H1 (cell line): Measurements from ENCODE around the gene KCNQ1. TPM values are rescaled to one million over a fixed set of nuclear protein-coding genes. Genes with fewer than 3 reads are reported as not detected.
A peak's percentile ranks its signal among the peaks of the same experiment; 100 is the strongest.

ENCODE experiments used
- CHD7 ChIP-seq: fragments of 300-600 bp; sonication (generic); IDR thresholded peaks from 2 replicates; pipeline ENCODE4 v1.7.1; 2012; ENCODE audit warnings: low read length, moderate library complexity, mild to moderate bottlenecking, inconsistent platforms; ENCODE audit not compliant: insufficient replicate concordance
- CTBP2 ChIP-seq: IDR thresholded peaks from 2 replicates; pipeline ENCODE4 v1.7.0; 2011; ENCODE audit warnings: borderline replicate concordance, mild to moderate bottlenecking, moderate library complexity, mixed read lengths, low read length; ENCODE audit not compliant: insufficient read depth, insufficient read length
- CTCF ChIP-seq, 3 experiments: IDR thresholded peaks; 1 replicate in 2 of 3; 2 replicates in 1 of 3; pipeline versions ENCODE4 v1.5.1 to v1.6.1; 2011; ENCODE audit warnings: low read length in 3 of 3, mild to moderate bottlenecking in 3 of 3, inconsistent platforms in 2 of 3, low read depth in 1 of 3, moderate library complexity in 1 of 3; ENCODE audit not compliant: insufficient read depth in 1 of 3; ENCODE audit errors: control extremely low read depth in 1 of 3
- HDAC6 ChIP-seq: IDR thresholded peaks from one replicate; pipeline ENCODE4 v1.7.1; 2012; ENCODE audit warnings: low read depth, mild to moderate bottlenecking, inconsistent platforms, low read length, moderate library complexity
- RAD21 ChIP-seq, 2 experiments: IDR thresholded peaks in 1 of 2; conservative IDR thresholded peaks in 1 of 2; 2 replicates each; pipeline ENCODE4 v1.6.1; 2011; ENCODE audit warnings: low read depth in 2 of 2, low read length in 2 of 2, improper control_type of control experiment in 1 of 2, inconsistent platforms in 1 of 2, mild to moderate bottlenecking in 1 of 2, moderate library complexity in 1 of 2
- SP1 ChIP-seq: IDR thresholded peaks from 2 replicates; pipeline ENCODE4 v1.6.1; 2011; ENCODE audit warnings: low read depth, low read length
- SRF ChIP-seq: IDR thresholded peaks from 2 replicates; pipeline ENCODE4 v1.6.1; 2011; ENCODE audit warnings: mild to moderate bottlenecking, low read depth, low read length, moderate library complexity
- SUZ12 ChIP-seq: fragments of 200-600 bp; sonication (generic); IDR thresholded peaks from 2 replicates; pipeline ENCODE4 v1.6.1; 2012; ENCODE audit warnings: mild to moderate bottlenecking, inconsistent platforms, low read length, moderate library complexity, mixed read lengths
- polyA plus RNA-seq, 7 experiments: library from polyadenylated mRNA; depleted of rRNA in 3 of 7; stranded (reverse) in 5 of 7; unstranded in 2 of 7; fragments of >200 nt in 5 of 7; fragments of 200-250 nt in 2 of 7; gene quantifications; 1 replicate in 5 of 7; 2 replicates in 1 of 7; 4 replicates in 1 of 7; pipeline versions ENCODE4 v1.2.1 to v1.2.3, GENCODE V29; 2011 to 2013; ENCODE audit warnings: missing spikeins in 2 of 7, mixed read lengths in 2 of 7
- total RNA-seq: library from RNA; stranded (reverse); fragmentation: NEBNext Ultra II Directional; extraction: Animal tissue kit (Norgen Biotek cat#: 25700); gene quantifications from 2 replicates; pipeline ENCODE4 v1.2.1, GENCODE V29; 2021

The KCNQ1 gene
- total and polyA plus RNA-seq, 2 of the 8 experiments (the other 6 are each of a cell fraction or from before 2014, with no cell fraction given), result 1.9 to 2.0 TPM

GRCh38 chr11:2553886-2554285, 109.1 kb downstream of the KCNQ1 start (continued):
- TF ChIP-seq CHD7 (no peak), CTBP2 (no peak), SP1 (no peak), HDAC6 (no peak), CTCF (IDR thresholded peaks at IDR 0.05; ENCODE audit: control extremely low read depth in 1 of 3, insufficient read depth in 1 of 3, low read depth in 1 of 3, low read length in 3 of 3) (peak in 1 of 3 experiments; percentile 3; a peak in 1 of 4 replicates), SUZ12 (no peak), SRF (no peak), RAD21 (IDR thresholded peaks at IDR 0.05 in 1 of 2, conservative IDR thresholded peaks at IDR 0.05 in 1 of 2; ENCODE audit: low read depth in 2 of 2, low read length in 2 of 2) (peak; percentile 27 to 34; a peak in 2 of 4 replicates)
